ENCODE measurements around the gene NAV2. TPM values are rescaled to one million over a fixed set of nuclear protein-coding genes. Genes with fewer than 3 reads are reported as not detected.
A peak's percentile ranks its signal among the peaks of the same experiment; 100 is the strongest.

The NAV2 gene
- total and polyA plus RNA-seq, 2 experiments from 2014 or later: 26.0 to 45.0 TPM

DNA sequence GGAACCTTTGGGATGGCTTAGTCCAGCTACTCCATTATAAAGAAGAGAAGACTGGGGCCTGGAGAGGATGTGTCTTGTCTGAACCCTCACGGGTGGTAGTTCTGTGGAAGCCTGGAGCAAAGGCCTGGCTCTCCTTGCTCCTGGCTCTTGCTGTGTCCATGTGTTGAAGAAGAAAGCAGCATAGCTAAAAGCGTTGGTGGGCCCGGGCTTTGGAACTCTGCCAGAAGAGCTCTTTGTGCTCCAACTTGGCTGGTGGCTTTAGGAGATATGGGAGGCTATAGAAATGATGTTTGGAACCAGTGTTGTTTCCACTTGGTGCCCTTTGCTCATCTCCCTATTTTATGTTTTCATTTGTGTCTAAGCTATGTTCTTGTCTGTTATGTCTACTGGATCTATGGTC, 316.6 kb downstream of the NAV2 start:
- no peak for TF ChIP-seq POLR2AphosphoS5 (IDR thresholded peaks at IDR 0.05; ENCODE audit: low read depth)
- TF ChIP-seq ZNF114 (CRISPR knock-in tag; IDR thresholded peaks at IDR 0.05): no peak
- TF ChIP-seq, protein P1, sequence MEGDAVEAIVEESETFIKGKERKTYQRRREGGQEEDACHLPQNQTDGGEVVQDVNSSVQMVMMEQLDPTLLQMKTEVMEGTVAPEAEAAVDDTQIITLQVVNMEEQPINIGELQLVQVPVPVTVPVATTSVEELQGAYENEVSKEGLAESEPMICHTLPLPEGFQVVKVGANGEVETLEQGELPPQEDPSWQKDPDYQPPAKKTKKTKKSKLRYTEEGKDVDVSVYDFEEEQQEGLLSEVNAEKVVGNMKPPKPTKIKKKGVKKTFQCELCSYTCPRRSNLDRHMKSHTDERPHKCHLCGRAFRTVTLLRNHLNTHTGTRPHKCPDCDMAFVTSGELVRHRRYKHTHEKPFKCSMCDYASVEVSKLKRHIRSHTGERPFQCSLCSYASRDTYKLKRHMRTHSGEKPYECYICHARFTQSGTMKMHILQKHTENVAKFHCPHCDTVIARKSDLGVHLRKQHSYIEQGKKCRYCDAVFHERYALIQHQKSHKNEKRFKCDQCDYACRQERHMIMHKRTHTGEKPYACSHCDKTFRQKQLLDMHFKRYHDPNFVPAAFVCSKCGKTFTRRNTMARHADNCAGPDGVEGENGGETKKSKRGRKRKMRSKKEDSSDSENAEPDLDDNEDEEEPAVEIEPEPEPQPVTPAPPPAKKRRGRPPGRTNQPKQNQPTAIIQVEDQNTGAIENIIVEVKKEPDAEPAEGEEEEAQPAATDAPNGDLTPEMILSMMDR (conservative IDR thresholded peaks at IDR 0.05; ENCODE audit: low read depth in 2 of 2): no peak
- DNase-seq (ENCODE audit: low spot score): no peak
- Mint-ChIP-seq H3K36me3 (ENCODE audit: low read depth) (peaks cover 2% of the 10 kb centered on the region; the same call in 2 of the 3 replicates), H3K27ac (no peak overlapping the region), H3K4me3 (peak overlapping the region; percentile 27; the same call in 1 of the 3 replicates), H3K27me3 (ENCODE audit: insufficient read depth, low read depth, poor library complexity) (peaks cover 18% of the 10 kb centered on the region), H3K4me1 (peaks cover 87% of the 10 kb centered on the region), H3K9me3 (no peaks in the 10 kb centered on the region; the same call in 2 of the 3 replicates)
- no peak for ATAC-seq
- peaks cover 74% of the 10 kb centered on the region for H3K79me2 ChIP-seq (replicated peaks; ENCODE audit: insufficient read depth)
- H4K20me1 ChIP-seq (replicated peaks; ENCODE audit: insufficient read depth): no peaks in the 10 kb centered on the region
- 0 out of 2 replicates have a peak, but pooled peaks cover 3% of the 10 kb centered on the region for H3F3A ChIP-seq (replicated peaks; ENCODE audit: low read depth)
- no peak overlapping the region for H3K4me2 ChIP-seq
- H3K27me3 ChIP-seq (ENCODE audit: insufficient read depth): no peaks in the 10 kb centered on the region; the same call in 1 of the 2 replicates
- no peak overlapping the region for H3K4me3 ChIP-seq
- no peak overlapping the region for H3K27ac ChIP-seq (ENCODE audit: low read depth)
- no peak overlapping the region for H2AFZ ChIP-seq
- H3K4me1 ChIP-seq (ENCODE audit: insufficient read depth): peaks cover 85% of the 10 kb centered on the region
- no peaks in the 10 kb centered on the region for H3K36me3 ChIP-seq (ENCODE audit: insufficient read depth)
- H3K9me2 ChIP-seq (ENCODE audit: insufficient read depth): no peaks in the 10 kb centered on the region

DNA sequence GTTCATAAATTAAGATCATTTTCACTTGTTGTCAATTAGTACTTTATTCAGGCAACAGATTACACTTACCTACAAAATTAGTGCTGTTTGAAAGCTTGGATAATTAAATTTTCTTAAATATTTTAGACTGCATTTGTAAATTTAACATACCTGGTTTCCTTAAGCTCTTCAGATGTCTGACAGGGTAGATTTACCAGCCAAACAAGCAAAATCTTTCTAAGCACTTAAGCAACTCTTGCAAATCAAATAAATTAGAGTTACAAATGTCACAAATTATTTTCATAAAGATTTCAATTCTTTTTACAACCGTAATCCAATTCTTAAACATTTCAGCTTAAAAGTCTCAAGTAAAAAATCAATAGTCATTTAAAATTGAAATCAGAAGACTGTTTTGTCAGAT, 317.8 kb downstream of the NAV2 start:
- ATAC-seq (no peak), DNase-seq (ENCODE audit: low spot score) (no peak)
- no peaks in the 10 kb centered on the region; the same call in 2 of the 3 replicates for H3K9me3 Mint-ChIP-seq
- H4K20me1 ChIP-seq (replicated peaks; ENCODE audit: insufficient read depth): no peaks in the 10 kb centered on the region
- H3K36me3 Mint-ChIP-seq (ENCODE audit: low read depth): peaks cover 11% of the 10 kb centered on the region
- H3K27ac ChIP-seq (ENCODE audit: low read depth): no peak overlapping the region
- no peaks in the 10 kb centered on the region; the same call in 1 of the 2 replicates for H3K27me3 ChIP-seq (ENCODE audit: insufficient read depth)
- no peaks in the 10 kb centered on the region for H3K36me3 ChIP-seq (ENCODE audit: insufficient read depth)
- peaks cover 68% of the 10 kb centered on the region for H3K79me2 ChIP-seq (replicated peaks; ENCODE audit: insufficient read depth)
- H3K4me2 ChIP-seq: peak overlapping the region; percentile 27
- H3K4me3 Mint-ChIP-seq: no peak overlapping the region
- H3K9me2 ChIP-seq (ENCODE audit: insufficient read depth): no peaks in the 10 kb centered on the region
- no peak overlapping the region for H2AFZ ChIP-seq
- no peak overlapping the region for H3K4me3 ChIP-seq
- H3K4me1 ChIP-seq (ENCODE audit: insufficient read depth): peaks cover 73% of the 10 kb centered on the region
- H3K27ac Mint-ChIP-seq: no peak overlapping the region
- H3K4me1 Mint-ChIP-seq: peaks cover 86% of the 10 kb centered on the region
- 0 out of 2 replicates have a peak, but pooled peaks cover 3% of the 10 kb centered on the region for H3F3A ChIP-seq (replicated peaks; ENCODE audit: low read depth)
- H3K27me3 Mint-ChIP-seq (ENCODE audit: insufficient read depth, low read depth, poor library complexity): peaks cover 25% of the 10 kb centered on the region
- TF ChIP-seq, protein P2, sequence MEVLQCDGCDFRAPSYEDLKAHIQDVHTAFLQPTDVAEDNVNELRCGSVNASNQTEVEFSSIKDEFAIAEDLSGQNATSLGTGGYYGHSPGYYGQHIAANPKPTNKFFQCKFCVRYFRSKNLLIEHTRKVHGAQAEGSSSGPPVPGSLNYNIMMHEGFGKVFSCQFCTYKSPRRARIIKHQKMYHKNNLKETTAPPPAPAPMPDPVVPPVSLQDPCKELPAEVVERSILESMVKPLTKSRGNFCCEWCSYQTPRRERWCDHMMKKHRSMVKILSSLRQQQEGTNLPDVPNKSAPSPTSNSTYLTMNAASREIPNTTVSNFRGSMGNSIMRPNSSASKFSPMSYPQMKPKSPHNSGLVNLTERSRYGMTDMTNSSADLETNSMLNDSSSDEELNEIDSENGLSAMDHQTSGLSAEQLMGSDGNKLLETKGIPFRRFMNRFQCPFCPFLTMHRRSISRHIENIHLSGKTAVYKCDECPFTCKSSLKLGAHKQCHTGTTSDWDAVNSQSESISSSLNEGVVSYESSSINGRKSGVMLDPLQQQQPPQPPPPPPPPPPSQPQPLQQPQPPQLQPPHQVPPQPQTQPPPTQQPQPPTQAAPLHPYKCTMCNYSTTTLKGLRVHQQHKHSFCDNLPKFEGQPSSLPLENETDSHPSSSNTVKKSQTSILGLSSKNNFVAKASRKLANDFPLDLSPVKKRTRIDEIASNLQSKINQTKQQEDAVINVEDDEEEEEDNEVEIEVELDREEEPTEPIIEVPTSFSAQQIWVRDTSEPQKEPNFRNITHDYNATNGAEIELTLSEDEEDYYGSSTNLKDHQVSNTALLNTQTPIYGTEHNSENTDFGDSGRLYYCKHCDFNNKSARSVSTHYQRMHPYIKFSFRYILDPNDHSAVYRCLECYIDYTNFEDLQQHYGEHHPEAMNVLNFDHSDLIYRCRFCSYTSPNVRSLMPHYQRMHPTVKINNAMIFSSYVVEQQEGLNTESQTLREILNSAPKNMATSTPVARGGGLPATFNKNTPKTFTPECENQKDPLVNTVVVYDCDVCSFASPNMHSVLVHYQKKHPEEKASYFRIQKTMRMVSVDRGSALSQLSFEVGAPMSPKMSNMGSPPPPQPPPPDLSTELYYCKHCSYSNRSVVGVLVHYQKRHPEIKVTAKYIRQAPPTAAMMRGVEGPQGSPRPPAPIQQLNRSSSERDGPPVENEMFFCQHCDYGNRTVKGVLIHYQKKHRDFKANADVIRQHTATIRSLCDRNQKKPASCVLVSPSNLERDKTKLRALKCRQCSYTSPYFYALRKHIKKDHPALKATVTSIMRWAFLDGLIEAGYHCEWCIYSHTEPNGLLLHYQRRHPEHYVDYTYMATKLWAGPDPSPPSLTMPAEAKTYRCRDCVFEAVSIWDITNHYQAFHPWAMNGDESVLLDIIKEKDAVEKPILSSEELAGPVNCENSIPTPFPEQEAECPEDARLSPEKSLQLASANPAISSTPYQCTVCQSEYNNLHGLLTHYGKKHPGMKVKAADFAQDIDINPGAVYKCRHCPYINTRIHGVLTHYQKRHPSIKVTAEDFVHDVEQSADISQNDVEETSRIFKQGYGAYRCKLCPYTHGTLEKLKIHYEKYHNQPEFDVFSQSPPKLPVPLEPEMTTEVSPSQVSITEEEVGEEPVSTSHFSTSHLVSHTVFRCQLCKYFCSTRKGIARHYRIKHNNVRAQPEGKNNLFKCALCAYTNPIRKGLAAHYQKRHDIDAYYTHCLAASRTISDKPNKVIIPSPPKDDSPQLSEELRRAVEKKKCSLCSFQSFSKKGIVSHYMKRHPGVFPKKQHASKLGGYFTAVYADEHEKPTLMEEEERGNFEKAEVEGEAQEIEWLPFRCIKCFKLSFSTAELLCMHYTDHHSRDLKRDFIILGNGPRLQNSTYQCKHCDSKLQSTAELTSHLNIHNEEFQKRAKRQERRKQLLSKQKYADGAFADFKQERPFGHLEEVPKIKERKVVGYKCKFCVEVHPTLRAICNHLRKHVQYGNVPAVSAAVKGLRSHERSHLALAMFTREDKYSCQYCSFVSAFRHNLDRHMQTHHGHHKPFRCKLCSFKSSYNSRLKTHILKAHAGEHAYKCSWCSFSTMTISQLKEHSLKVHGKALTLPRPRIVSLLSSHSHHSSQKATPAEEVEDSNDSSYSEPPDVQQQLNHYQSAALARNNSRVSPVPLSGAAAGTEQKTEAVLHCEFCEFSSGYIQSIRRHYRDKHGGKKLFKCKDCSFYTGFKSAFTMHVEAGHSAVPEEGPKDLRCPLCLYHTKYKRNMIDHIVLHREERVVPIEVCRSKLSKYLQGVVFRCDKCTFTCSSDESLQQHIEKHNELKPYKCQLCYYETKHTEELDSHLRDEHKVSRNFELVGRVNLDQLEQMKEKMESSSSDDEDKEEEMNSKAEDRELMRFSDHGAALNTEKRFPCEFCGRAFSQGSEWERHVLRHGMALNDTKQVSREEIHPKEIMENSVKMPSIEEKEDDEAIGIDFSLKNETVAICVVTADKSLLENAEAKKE (CRISPR knock-in tag; IDR thresholded peaks at IDR 0.05): no peak
- TF ChIP-seq POLR2AphosphoS5 (IDR thresholded peaks at IDR 0.05; ENCODE audit: low read depth) (no peak), NANOG (IDR thresholded peaks at IDR 0.05; ENCODE audit: borderline replicate concordance) (no peak), STAT1 (IDR thresholded peaks at IDR 0.05; ENCODE audit: unreplicated experiment) (no peak), ZNF114 (CRISPR knock-in tag; IDR thresholded peaks at IDR 0.05) (no peak), EZH2phosphoT487 (IDR thresholded peaks at IDR 0.05; ENCODE audit: unreplicated experiment) (no peak), JUNB (IDR thresholded peaks at IDR 0.05; ENCODE audit: unreplicated experiment) (no peak), ZNF331 (CRISPR knock-in tag; IDR thresholded peaks at IDR 0.05; ENCODE audit: low read depth) (no peak), EZH2 (IDR thresholded peaks at IDR 0.05; ENCODE audit: low read depth, unreplicated experiment) (no peak)
- TF ChIP-seq, protein P3, sequence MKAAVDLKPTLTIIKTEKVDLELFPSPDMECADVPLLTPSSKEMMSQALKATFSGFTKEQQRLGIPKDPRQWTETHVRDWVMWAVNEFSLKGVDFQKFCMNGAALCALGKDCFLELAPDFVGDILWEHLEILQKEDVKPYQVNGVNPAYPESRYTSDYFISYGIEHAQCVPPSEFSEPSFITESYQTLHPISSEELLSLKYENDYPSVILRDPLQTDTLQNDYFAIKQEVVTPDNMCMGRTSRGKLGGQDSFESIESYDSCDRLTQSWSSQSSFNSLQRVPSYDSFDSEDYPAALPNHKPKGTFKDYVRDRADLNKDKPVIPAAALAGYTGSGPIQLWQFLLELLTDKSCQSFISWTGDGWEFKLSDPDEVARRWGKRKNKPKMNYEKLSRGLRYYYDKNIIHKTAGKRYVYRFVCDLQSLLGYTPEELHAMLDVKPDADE (IDR thresholded peaks at IDR 0.05): no peak

Measured in GM23338 (cell line).